Spleen (tissue), 11 donors: ENCODE data around the gene CPA4. TPM values are rescaled to one million over a fixed set of nuclear protein-coding genes. Genes with fewer than 3 reads are reported as not detected.

ENCODE experiments used
- DNase-seq: peaks from one replicate; pipeline ENCODE4 v3.0.0-alpha.2; 2020
- H3K27ac ChIP-seq, 8 donors: fragments of 200-600 bp; sonication (generic) in 7 of 8; 1 replicate in 4 of 8; 2 replicates in 4 of 8; pipeline versions ENCODE4 v1.5.0 to v1.8.0; 2016 to 2021; ENCODE audit warnings: inconsistent platforms in 4 of 8, mild to moderate bottlenecking in 4 of 8, moderate library complexity in 1 of 8
- H3K27me3 ChIP-seq, 7 donors: fragments of 200-600 bp; sonication (generic) in 6 of 7; replicated peaks in 1 of 7; 1 replicate in 4 of 7; 2 replicates in 3 of 7; pipeline versions ENCODE4 v1.5.0 to v1.8.0; 2016 to 2021; ENCODE audit warnings: inconsistent platforms in 3 of 7, mild to moderate bottlenecking in 1 of 7
- H3K36me3 ChIP-seq, 6 donors: fragments of 200-600 bp; sonication (generic) in 5 of 6; 1 replicate in 4 of 6; 2 replicates in 2 of 6; pipeline versions ENCODE4 v1.5.0 to v1.8.0; 2016 to 2021; ENCODE audit warnings: inconsistent platforms in 2 of 6
- H3K4me1 ChIP-seq, 6 donors: fragments of 200-600 bp; sonication (generic) in 5 of 6; 1 replicate in 3 of 6; 2 replicates in 3 of 6; pipeline versions ENCODE4 v1.5.0 to v1.8.0; 2016 to 2021; ENCODE audit warnings: inconsistent platforms in 3 of 6
- H3K4me3 ChIP-seq, 8 donors: fragments of 200-600 bp; sonication (generic) in 7 of 8; 1 replicate in 4 of 8; 2 replicates in 4 of 8; pipeline versions ENCODE4 v1.5.0 to v1.8.0; 2016 to 2021; ENCODE audit warnings: inconsistent platforms in 4 of 8, mild to moderate bottlenecking in 4 of 8, moderate library complexity in 2 of 8
- H3K9me3 ChIP-seq, 8 donors: fragments of 200-600 bp; sonication (generic) in 7 of 8; 1 replicate in 4 of 8; 2 replicates in 4 of 8; pipeline versions ENCODE4 v1.5.0 to v1.8.0; 2016 to 2021; ENCODE audit warnings: inconsistent platforms in 4 of 8
- CTCF ChIP-seq, 11 experiments: fragments of 200-600 bp in 7 of 11; fragments of 450-650 bp in 4 of 11; sonication (generic) in 4 of 11; IDR thresholded peaks in 8 of 11; conservative IDR thresholded peaks in 3 of 11; 1 replicate in 7 of 11; 2 replicates in 4 of 11; pipeline versions ENCODE4 v1.4.0 to v1.8.0; 2016 to 2021; ENCODE audit warnings: antibody characterized with exemption in 11 of 11, inconsistent platforms in 4 of 11, mild to moderate bottlenecking in 1 of 11
- POLR2A ChIP-seq, 3 donors: fragments of 450-650 bp; IDR thresholded peaks; one replicate each; pipeline ENCODE4 v1.5.1; 2017; ENCODE audit warnings: antibody characterized with exemption in 3 of 3, mild to moderate bottlenecking in 1 of 3
- POLR2AphosphoS5 ChIP-seq, 3 donors: sonication (generic); formaldehyde crosslinking; IDR thresholded peaks; one replicate each; pipeline ENCODE4 v1.5.1; 2017; ENCODE audit warnings: antibody characterized with exemption in 3 of 3
- WGBS, 5 donors: extraction: QIAGEN DNeasy Blood & Tissue Kit in 3 of 5; methylation state at CpG; one replicate each; pipeline versions ENCODE4 v1.1.5 to v1.1.7; 2013 to 2018; 5-methylcytosine and 5-hydroxymethylcytosine counted together
- intact Hi-C: fragments of 100-400 bp; cut with DNase I; formaldehyde crosslinking; loops from one replicate; pipeline ENCODE4 v1.15.0; 2023; ENCODE audit warnings: low total_unique reads
- polyA plus RNA-seq, 3 donors: library from polyadenylated mRNA; stranded (reverse); fragments of 200-250 nt; gene quantifications; one replicate each; pipeline ENCODE4 v1.2.1, GENCODE V29; 2013
- total RNA-seq, 7 donors: library from RNA; depleted of rRNA in 3 of 7; stranded (reverse); fragments of >200 nt in 3 of 7; fragmentation: NEBNext Ultra II Directional in 4 of 7; extraction: Animal tissue kit (Norgen Biotek cat#: 25700) in 4 of 7; gene quantifications; one replicate each; pipeline versions ENCODE4 v1.1.0 to v1.2.1, GENCODE V29; 2016 to 2021
- donor health status: healthy with polysubstance abuse.
- donor health status: DM: no; HTN: no; CAD: no; lungs with moderate emphysema.
- donor health status: DM: no; HTN: no; CAD: no.
- donor health status: Bipolar disorder and iron deficiency.
- donor health status: healthy.
- donor health status: DM: no; HTN: no; CAD: no.
- donor health status: DM: yes; HTN: yes; CAD: no.

The CPA4 gene
- total and polyA plus RNA-seq, 10 donors: 0.15 to 3.3 (median 0.78) TPM

- no peaks in the 10 kb centered on the region for H3K27me3 ChIP-seq
- no peak overlapping the region for H3K4me3 ChIP-seq
- TF ChIP-seq CTCF (IDR thresholded peaks at IDR 0.05 in 8 of 11, conservative IDR thresholded peaks at IDR 0.05 in 3 of 11) (no peak), POLR2A (IDR thresholded peaks at IDR 0.05) (no peak), POLR2AphosphoS5 (IDR thresholded peaks at IDR 0.05) (no peak)
- intact Hi-C loops: no loop called here
- H3K9me3 ChIP-seq: no peaks in the 10 kb centered on the region
- no peaks in the 10 kb centered on the region for H3K36me3 ChIP-seq
- H3K4me1 ChIP-seq: no peaks in the 10 kb centered on the region
- no peak overlapping the region for H3K27ac ChIP-seq
- 69 to 81% (median 77%) methylated on average over 8 of the region's 8 CpGs for WGBS, 5 donors
- DNase-seq: no peak
These were observed 560 bp downstream of the CPA4 start for GRCh38 chr7:130293521-130293920.

- intact Hi-C loops: no loop called here
- Histone ChIP-seq H3K27ac (no peak overlapping the region), H3K4me3 (no peak overlapping the region), H3K36me3 (no peaks in the 10 kb centered on the region), H3K9me3 (no peaks in the 10 kb centered on the region), H3K27me3 (no peaks in the 10 kb centered on the region), H3K4me1 (no peaks in the 10 kb centered on the region)
- WGBS, 5 donors: 55 to 75% (median 71%) methylated on average over 5 of the region's 5 CpGs
- no peak for TF ChIP-seq POLR2AphosphoS5 (IDR thresholded peaks at IDR 0.05)
- TF ChIP-seq POLR2A (IDR thresholded peaks at IDR 0.05): no peak
- no peak for TF ChIP-seq CTCF (IDR thresholded peaks at IDR 0.05 in 8 of 11, conservative IDR thresholded peaks at IDR 0.05 in 3 of 11)
- no peak for DNase-seq
These were observed 1.4 kb downstream of the CPA4 start for GRCh38 chr7:130294314-130294713.

GRCh38 chr7:130296221-130296951 lies 3.4 kb downstream of the CPA4 start:
- Histone ChIP-seq H3K9me3 (no peaks in the 10 kb centered on the region), H3K27me3 (no peaks in the 10 kb centered on the region), H3K27ac (no peak overlapping the region), H3K36me3 (no peaks in the 10 kb centered on the region), H3K4me1 (no peaks in the 10 kb centered on the region), H3K4me3 (no peak overlapping the region)
- WGBS, 5 donors: 94 to 97% (median 95%) methylated on average over 13 of the region's 13 CpGs
- TF ChIP-seq CTCF (IDR thresholded peaks at IDR 0.05 in 8 of 11, conservative IDR thresholded peaks at IDR 0.05 in 3 of 11) (no peak), POLR2A (IDR thresholded peaks at IDR 0.05) (no peak), POLR2AphosphoS5 (IDR thresholded peaks at IDR 0.05) (no peak)
- intact Hi-C loops: no loop called here
- no peak for DNase-seq

- Histone ChIP-seq H3K4me3 (no peak overlapping the region), H3K27ac (no peak overlapping the region), H3K4me1 (no peaks in the 10 kb centered on the region), H3K9me3 (no peaks in the 10 kb centered on the region), H3K27me3 (no peaks in the 10 kb centered on the region), H3K36me3 (no peaks in the 10 kb centered on the region)
- TF ChIP-seq POLR2AphosphoS5 (IDR thresholded peaks at IDR 0.05) (no peak), CTCF (IDR thresholded peaks at IDR 0.05 in 8 of 11, conservative IDR thresholded peaks at IDR 0.05 in 3 of 11) (no peak), POLR2A (IDR thresholded peaks at IDR 0.05) (no peak)
- WGBS, 5 donors: 90 to 94% (median 92%) methylated on average over 19 to 20 of the region's 20 CpGs
- intact Hi-C loops: no loop called here
- DNase-seq: no peak
These were observed 4.9 kb downstream of the CPA4 start for GRCh38 chr7:130297628-130298543.
